ENCODE results near the gene NCK1. TPM values are rescaled to one million over a fixed set of nuclear protein-coding genes. Genes with fewer than 3 reads are reported as not detected.

The NCK1 gene
- total and polyA plus RNA-seq, 2 experiments from 2014 or later, result 28.4 to 28.7 TPM

DNA sequence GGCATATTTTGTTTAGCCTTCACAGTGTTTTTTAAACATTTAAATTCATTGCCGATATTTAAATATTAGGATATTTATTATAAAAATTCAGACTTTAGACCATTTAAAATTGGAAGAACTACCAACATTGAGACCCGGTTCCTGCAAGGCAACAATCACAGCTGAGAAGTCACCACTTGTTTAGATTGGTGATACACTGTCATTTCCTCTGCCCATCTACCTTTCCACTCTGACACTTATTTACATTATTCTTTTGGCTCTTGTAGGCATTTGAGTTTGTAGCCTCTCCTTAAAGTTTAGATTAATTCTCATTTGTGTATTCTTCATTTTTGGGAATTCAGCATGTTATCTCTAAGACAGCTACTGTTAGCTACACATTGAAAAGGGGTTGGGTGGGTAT, 85.5 kb downstream of the NCK1 start:
- no peaks in the 10 kb centered on the region for H3K36me3 ChIP-seq (ENCODE audit: insufficient read depth)
- no peak overlapping the region for H2AFZ ChIP-seq
- H3K79me2 ChIP-seq (replicated peaks; ENCODE audit: insufficient read depth), result peaks cover 17% of the 10 kb centered on the region
- no peak overlapping the region for H3K4me3 Mint-ChIP-seq
- no peaks in the 10 kb centered on the region for H3F3A ChIP-seq (replicated peaks; ENCODE audit: low read depth)
- peaks cover 2% of the 10 kb centered on the region for H3K27me3 Mint-ChIP-seq (ENCODE audit: insufficient read depth, low read depth, poor library complexity)
- H3K27ac ChIP-seq (ENCODE audit: low read depth), result no peak overlapping the region
- no peaks in the 10 kb centered on the region for H3K9me2 ChIP-seq (ENCODE audit: insufficient read depth)
- H3K27ac Mint-ChIP-seq, result no peak overlapping the region
- ATAC-seq, result no peak
- peaks cover 14% of the 10 kb centered on the region for H3K4me1 ChIP-seq (ENCODE audit: insufficient read depth)
- H3K4me3 ChIP-seq, result no peak overlapping the region
- DNase-seq (ENCODE audit: low spot score), result no peak
- H3K27me3 ChIP-seq (ENCODE audit: insufficient read depth), result no peaks in the 10 kb centered on the region
- peaks cover 14% of the 10 kb centered on the region for H3K4me1 Mint-ChIP-seq
- H3K36me3 Mint-ChIP-seq (ENCODE audit: low read depth), result peaks cover 5% of the 10 kb centered on the region; the same call in 1 of the 3 replicates
- H3K4me2 ChIP-seq, result no peak overlapping the region
- H4K20me1 ChIP-seq (replicated peaks; ENCODE audit: insufficient read depth), result no peaks in the 10 kb centered on the region; the same call in 1 of the 2 replicates
- TF ChIP-seq, protein P1, sequence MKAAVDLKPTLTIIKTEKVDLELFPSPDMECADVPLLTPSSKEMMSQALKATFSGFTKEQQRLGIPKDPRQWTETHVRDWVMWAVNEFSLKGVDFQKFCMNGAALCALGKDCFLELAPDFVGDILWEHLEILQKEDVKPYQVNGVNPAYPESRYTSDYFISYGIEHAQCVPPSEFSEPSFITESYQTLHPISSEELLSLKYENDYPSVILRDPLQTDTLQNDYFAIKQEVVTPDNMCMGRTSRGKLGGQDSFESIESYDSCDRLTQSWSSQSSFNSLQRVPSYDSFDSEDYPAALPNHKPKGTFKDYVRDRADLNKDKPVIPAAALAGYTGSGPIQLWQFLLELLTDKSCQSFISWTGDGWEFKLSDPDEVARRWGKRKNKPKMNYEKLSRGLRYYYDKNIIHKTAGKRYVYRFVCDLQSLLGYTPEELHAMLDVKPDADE (IDR thresholded peaks at IDR 0.05), result no peak
- TF ChIP-seq CREB1 (CRISPR knock-in tag; IDR thresholded peaks at IDR 0.05; ENCODE audit: low read depth) (no peak), EZH2 (IDR thresholded peaks at IDR 0.05; ENCODE audit: low read depth, unreplicated experiment) (no peak), NANOG (IDR thresholded peaks at IDR 0.05; ENCODE audit: borderline replicate concordance) (no peak), JUNB (IDR thresholded peaks at IDR 0.05; ENCODE audit: unreplicated experiment) (no peak), CTCF (conservative IDR thresholded peaks at IDR 0.05; ENCODE audit: low read depth in 2 of 2) (no peak), STAT1 (IDR thresholded peaks at IDR 0.05; ENCODE audit: unreplicated experiment) (no peak), ZNF114 (CRISPR knock-in tag; IDR thresholded peaks at IDR 0.05) (no peak), EZH2phosphoT487 (IDR thresholded peaks at IDR 0.05; ENCODE audit: unreplicated experiment) (no peak), POLR2AphosphoS5 (IDR thresholded peaks at IDR 0.05; ENCODE audit: low read depth) (no peak), ZNF331 (CRISPR knock-in tag; IDR thresholded peaks at IDR 0.05; ENCODE audit: low read depth) (no peak)
- TF ChIP-seq, protein P2, sequence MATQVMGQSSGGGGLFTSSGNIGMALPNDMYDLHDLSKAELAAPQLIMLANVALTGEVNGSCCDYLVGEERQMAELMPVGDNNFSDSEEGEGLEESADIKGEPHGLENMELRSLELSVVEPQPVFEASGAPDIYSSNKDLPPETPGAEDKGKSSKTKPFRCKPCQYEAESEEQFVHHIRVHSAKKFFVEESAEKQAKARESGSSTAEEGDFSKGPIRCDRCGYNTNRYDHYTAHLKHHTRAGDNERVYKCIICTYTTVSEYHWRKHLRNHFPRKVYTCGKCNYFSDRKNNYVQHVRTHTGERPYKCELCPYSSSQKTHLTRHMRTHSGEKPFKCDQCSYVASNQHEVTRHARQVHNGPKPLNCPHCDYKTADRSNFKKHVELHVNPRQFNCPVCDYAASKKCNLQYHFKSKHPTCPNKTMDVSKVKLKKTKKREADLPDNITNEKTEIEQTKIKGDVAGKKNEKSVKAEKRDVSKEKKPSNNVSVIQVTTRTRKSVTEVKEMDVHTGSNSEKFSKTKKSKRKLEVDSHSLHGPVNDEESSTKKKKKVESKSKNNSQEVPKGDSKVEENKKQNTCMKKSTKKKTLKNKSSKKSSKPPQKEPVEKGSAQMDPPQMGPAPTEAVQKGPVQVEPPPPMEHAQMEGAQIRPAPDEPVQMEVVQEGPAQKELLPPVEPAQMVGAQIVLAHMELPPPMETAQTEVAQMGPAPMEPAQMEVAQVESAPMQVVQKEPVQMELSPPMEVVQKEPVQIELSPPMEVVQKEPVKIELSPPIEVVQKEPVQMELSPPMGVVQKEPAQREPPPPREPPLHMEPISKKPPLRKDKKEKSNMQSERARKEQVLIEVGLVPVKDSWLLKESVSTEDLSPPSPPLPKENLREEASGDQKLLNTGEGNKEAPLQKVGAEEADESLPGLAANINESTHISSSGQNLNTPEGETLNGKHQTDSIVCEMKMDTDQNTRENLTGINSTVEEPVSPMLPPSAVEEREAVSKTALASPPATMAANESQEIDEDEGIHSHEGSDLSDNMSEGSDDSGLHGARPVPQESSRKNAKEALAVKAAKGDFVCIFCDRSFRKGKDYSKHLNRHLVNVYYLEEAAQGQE (IDR thresholded peaks at IDR 0.05; ENCODE audit: unreplicated experiment), result no peak
- TF ChIP-seq, protein P3, sequence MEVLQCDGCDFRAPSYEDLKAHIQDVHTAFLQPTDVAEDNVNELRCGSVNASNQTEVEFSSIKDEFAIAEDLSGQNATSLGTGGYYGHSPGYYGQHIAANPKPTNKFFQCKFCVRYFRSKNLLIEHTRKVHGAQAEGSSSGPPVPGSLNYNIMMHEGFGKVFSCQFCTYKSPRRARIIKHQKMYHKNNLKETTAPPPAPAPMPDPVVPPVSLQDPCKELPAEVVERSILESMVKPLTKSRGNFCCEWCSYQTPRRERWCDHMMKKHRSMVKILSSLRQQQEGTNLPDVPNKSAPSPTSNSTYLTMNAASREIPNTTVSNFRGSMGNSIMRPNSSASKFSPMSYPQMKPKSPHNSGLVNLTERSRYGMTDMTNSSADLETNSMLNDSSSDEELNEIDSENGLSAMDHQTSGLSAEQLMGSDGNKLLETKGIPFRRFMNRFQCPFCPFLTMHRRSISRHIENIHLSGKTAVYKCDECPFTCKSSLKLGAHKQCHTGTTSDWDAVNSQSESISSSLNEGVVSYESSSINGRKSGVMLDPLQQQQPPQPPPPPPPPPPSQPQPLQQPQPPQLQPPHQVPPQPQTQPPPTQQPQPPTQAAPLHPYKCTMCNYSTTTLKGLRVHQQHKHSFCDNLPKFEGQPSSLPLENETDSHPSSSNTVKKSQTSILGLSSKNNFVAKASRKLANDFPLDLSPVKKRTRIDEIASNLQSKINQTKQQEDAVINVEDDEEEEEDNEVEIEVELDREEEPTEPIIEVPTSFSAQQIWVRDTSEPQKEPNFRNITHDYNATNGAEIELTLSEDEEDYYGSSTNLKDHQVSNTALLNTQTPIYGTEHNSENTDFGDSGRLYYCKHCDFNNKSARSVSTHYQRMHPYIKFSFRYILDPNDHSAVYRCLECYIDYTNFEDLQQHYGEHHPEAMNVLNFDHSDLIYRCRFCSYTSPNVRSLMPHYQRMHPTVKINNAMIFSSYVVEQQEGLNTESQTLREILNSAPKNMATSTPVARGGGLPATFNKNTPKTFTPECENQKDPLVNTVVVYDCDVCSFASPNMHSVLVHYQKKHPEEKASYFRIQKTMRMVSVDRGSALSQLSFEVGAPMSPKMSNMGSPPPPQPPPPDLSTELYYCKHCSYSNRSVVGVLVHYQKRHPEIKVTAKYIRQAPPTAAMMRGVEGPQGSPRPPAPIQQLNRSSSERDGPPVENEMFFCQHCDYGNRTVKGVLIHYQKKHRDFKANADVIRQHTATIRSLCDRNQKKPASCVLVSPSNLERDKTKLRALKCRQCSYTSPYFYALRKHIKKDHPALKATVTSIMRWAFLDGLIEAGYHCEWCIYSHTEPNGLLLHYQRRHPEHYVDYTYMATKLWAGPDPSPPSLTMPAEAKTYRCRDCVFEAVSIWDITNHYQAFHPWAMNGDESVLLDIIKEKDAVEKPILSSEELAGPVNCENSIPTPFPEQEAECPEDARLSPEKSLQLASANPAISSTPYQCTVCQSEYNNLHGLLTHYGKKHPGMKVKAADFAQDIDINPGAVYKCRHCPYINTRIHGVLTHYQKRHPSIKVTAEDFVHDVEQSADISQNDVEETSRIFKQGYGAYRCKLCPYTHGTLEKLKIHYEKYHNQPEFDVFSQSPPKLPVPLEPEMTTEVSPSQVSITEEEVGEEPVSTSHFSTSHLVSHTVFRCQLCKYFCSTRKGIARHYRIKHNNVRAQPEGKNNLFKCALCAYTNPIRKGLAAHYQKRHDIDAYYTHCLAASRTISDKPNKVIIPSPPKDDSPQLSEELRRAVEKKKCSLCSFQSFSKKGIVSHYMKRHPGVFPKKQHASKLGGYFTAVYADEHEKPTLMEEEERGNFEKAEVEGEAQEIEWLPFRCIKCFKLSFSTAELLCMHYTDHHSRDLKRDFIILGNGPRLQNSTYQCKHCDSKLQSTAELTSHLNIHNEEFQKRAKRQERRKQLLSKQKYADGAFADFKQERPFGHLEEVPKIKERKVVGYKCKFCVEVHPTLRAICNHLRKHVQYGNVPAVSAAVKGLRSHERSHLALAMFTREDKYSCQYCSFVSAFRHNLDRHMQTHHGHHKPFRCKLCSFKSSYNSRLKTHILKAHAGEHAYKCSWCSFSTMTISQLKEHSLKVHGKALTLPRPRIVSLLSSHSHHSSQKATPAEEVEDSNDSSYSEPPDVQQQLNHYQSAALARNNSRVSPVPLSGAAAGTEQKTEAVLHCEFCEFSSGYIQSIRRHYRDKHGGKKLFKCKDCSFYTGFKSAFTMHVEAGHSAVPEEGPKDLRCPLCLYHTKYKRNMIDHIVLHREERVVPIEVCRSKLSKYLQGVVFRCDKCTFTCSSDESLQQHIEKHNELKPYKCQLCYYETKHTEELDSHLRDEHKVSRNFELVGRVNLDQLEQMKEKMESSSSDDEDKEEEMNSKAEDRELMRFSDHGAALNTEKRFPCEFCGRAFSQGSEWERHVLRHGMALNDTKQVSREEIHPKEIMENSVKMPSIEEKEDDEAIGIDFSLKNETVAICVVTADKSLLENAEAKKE (CRISPR knock-in tag; IDR thresholded peaks at IDR 0.05), result no peak
- no peaks in the 10 kb centered on the region for H3K9me3 Mint-ChIP-seq
